ENCODE data around the gene ERGIC1. TPM values are rescaled to one million over a fixed set of nuclear protein-coding genes. Genes with fewer than 3 reads are reported as not detected.

The ERGIC1 gene
- total RNA-seq, 1 donor from 2014 or later: 105 TPM

GRCh38 chr5:172919525-172920446, 85.7 kb downstream of the ERGIC1 start:
- Mint-ChIP-seq H3K4me1 (ENCODE audit: unreplicated experiment) (peaks cover 17% of the 10 kb centered on the region), H3K27ac (peak overlapping the region; percentile 70)

GRCh38 chr5:172920447-172920849, 86.4 kb downstream of the ERGIC1 start:
- Mint-ChIP-seq H3K4me3 (no peak overlapping the region), H3K27ac (peak overlapping the region; percentile 70), H3K27me3 (no peaks in the 10 kb centered on the region), H3K36me3 (peaks cover 17% of the 10 kb centered on the region), H3K4me1 (ENCODE audit: unreplicated experiment) (peaks cover 17% of the 10 kb centered on the region), H3K9me3 (no peaks in the 10 kb centered on the region)
- no peak for DNase-seq (ENCODE audit: extremely low spot score, unreplicated experiment)
- TF ChIP-seq CTCF (conservative IDR thresholded peaks at IDR 0.05): no peak

More at GRCh38 chr5:172919525-172920446, 85.7 kb downstream of the ERGIC1 start:
- H3K4me3 Mint-ChIP-seq: no peak overlapping the region
- H3K9me3 Mint-ChIP-seq: no peaks in the 10 kb centered on the region
- H3K36me3 Mint-ChIP-seq: peaks cover 17% of the 10 kb centered on the region
- no peak for DNase-seq (ENCODE audit: extremely low spot score, unreplicated experiment)
- no peak for TF ChIP-seq CTCF (conservative IDR thresholded peaks at IDR 0.05)
- no peaks in the 10 kb centered on the region for H3K27me3 Mint-ChIP-seq

- Mint-ChIP-seq H3K4me1 (ENCODE audit: unreplicated experiment) (peaks cover 17% of the 10 kb centered on the region), H3K36me3 (peaks cover 15% of the 10 kb centered on the region), H3K9me3 (no peaks in the 10 kb centered on the region), H3K4me3 (no peak overlapping the region), H3K27ac (peak overlapping the region; percentile 70), H3K27me3 (no peaks in the 10 kb centered on the region)
- no peak for DNase-seq (ENCODE audit: extremely low spot score, unreplicated experiment)
- no peak for TF ChIP-seq CTCF (conservative IDR thresholded peaks at IDR 0.05)
Measured at GRCh38 chr5:172920995-172921394, 86.9 kb downstream of the ERGIC1 start.

- Mint-ChIP-seq H3K4me3 (no peak overlapping the region), H3K27me3 (no peaks in the 10 kb centered on the region), H3K27ac (no peak overlapping the region), H3K36me3 (peaks cover 13% of the 10 kb centered on the region), H3K4me1 (ENCODE audit: unreplicated experiment) (peaks cover 17% of the 10 kb centered on the region), H3K9me3 (no peaks in the 10 kb centered on the region)
- no peak for TF ChIP-seq CTCF (conservative IDR thresholded peaks at IDR 0.05)
- no peak for DNase-seq (ENCODE audit: extremely low spot score, unreplicated experiment)
Measured at GRCh38 chr5:172921906-172922305, 87.9 kb downstream of the ERGIC1 start.

GRCh38 chr5:172923539-172923938, 89.5 kb downstream of the ERGIC1 start:
- no peak overlapping the region for H3K4me3 Mint-ChIP-seq
- H3K36me3 Mint-ChIP-seq: peaks cover 8% of the 10 kb centered on the region
- peaks cover 12% of the 10 kb centered on the region for H3K4me1 Mint-ChIP-seq (ENCODE audit: unreplicated experiment)
- no peaks in the 10 kb centered on the region for H3K27me3 Mint-ChIP-seq
- H3K27ac Mint-ChIP-seq: no peak overlapping the region
- no peak for DNase-seq (ENCODE audit: extremely low spot score, unreplicated experiment)
- TF ChIP-seq CTCF (conservative IDR thresholded peaks at IDR 0.05): no peak
- H3K9me3 Mint-ChIP-seq: no peaks in the 10 kb centered on the region
